Right lobe of liver (tissue), 6 donors: ENCODE data around the gene CDC25C. TPM values are rescaled to one million over a fixed set of nuclear protein-coding genes. Genes with fewer than 3 reads are reported as not detected.

Experiments
- ATAC-seq, 4 donors: fragments of 200-7000 bp; cut with Tn5 transposase; one replicate each; pipeline ENCODE4 v1.9.1; 2020; ENCODE audit warnings: mild to moderate bottlenecking in 4 of 4, moderate library complexity in 4 of 4
- DNase-seq, 3 donors: peaks; one replicate each; pipeline ENCODE4 v3.0.0-alpha.2; 2020
- H3K27ac ChIP-seq, 3 donors: fragments of 200-600 bp; one replicate each; pipeline ENCODE4 v1.8.0; 2022
- H3K27me3 ChIP-seq, 2 donors: fragments of 200-600 bp; one replicate each; pipeline ENCODE4 v1.8.0; 2022
- H3K36me3 ChIP-seq, 4 donors: fragments of 200-600 bp; sonication (generic) in 1 of 4; one replicate each; pipeline versions ENCODE4 v1.5.1 to v1.8.0; 2017 to 2022; ENCODE audit warnings: control low read depth in 1 of 4
- H3K4me1 ChIP-seq, 4 donors: fragments of 200-600 bp; sonication (generic) in 1 of 4; one replicate each; pipeline versions ENCODE4 v1.5.1 to v1.8.0; 2017 to 2022; ENCODE audit warnings: control low read depth in 1 of 4
- H3K4me3 ChIP-seq, 3 donors: fragments of 200-600 bp; one replicate each; pipeline ENCODE4 v1.8.0; 2022
- H3K9me3 ChIP-seq, 4 donors: fragments of 200-600 bp; sonication (generic) in 1 of 4; one replicate each; pipeline versions ENCODE4 v1.5.1 to v1.8.0; 2017 to 2022; ENCODE audit warnings: control low read depth in 1 of 4
- POLR2A ChIP-seq: fragments of 450-650 bp; IDR thresholded peaks from one replicate; pipeline ENCODE4 v1.6.1; 2017; ENCODE audit warnings: antibody characterized with exemption, mild to moderate bottlenecking
- WGBS: methylation state at CpG from one replicate; pipeline ENCODE4 v1.1.6; 2018; ENCODE audit warnings: low coverage, low lambda C conversion rate; ENCODE audit not compliant: insufficient coverage; ENCODE audit errors: missing lambda C conversion rate; 5-methylcytosine and 5-hydroxymethylcytosine counted together
- intact Hi-C, 2 donors: fragments of 100-400 bp; cut with DNase I; formaldehyde crosslinking; loops; one replicate each; pipeline versions ENCODE4 v1.11.2 to v1.14.1; 2022
- total RNA-seq, 6 experiments: library from RNA; depleted of rRNA in 2 of 6; stranded (reverse); fragments of >200 nt in 2 of 6; fragmentation: NEBNext Ultra II Directional in 3 of 6; extraction: Animal tissue kit (Norgen Biotek cat#: 25700) in 3 of 6; gene quantifications; one replicate each; pipeline versions ENCODE4 v1.1.0 to v1.2.4, GENCODE V29; 2016 to 2023
- TF ChIP-seq, protein P1 (sequence below), 4 donors: fragments of 200-600 bp in 3 of 4; fragments of 450-650 bp in 1 of 4; IDR thresholded peaks; one replicate each; pipeline versions ENCODE4 v1.5.1 to v1.8.0; 2016 to 2022; ENCODE audit warnings: antibody characterized with exemption in 4 of 4, mild to moderate bottlenecking in 2 of 4
- donor health status: DM: no; HTN: yes; CAD: no.
- donor health status: DM: no; HTN: no; CAD: no.
- donor health status: DM: no; HTN: no; CAD: no.
- donor health status: DM: no; HTN: yes; CAD: no.
- donor health status: DM: no; HTN: yes; CAD: no.

The CDC25C gene
- total RNA-seq, 6 experiments from 2014 or later: 0.18 to 0.43 (median 0.24) TPM; not detected in 3

DNA sequence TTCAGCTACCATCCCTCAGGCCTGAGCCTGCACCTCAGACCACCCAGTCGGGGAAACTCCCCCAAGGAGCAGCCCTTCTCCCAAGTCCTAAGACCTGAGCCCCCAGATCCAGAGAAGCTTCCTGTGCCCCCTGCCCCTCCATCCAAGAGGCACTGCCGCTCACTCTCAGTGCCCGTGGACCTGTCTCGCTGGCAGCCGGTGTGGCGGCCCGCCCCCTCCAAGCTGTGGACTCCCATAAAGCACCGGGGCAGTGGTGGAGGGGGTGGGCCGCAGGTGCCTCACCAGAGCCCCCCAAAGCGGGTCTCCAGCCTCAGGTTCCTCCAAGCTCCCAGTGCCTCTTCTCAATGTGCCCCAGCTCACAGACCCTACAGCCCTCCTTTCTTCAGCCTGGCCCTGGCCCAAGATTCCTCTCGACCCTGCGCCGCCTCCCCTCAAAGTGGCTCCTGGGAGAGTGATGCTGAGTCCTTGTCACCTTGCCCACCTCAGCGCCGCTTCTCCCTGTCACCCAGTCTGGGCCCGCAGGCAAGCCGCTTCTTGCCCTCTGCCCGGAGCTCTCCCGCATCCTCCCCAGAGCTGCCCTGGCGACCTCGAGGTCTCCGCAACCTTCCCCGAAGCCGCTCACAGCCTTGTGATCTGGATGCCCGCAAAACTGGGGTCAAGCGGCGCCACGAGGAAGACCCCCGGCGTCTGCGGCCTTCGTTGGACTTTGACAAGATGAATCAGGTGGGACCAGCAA is 13.5 kb upstream of the CDC25C start:
- no peaks in the 10 kb centered on the region for H3K9me3 ChIP-seq
- ATAC-seq (peak in 1 of 4 donors; percentile 35), DNase-seq (no peak)
- no peak overlapping the region for H3K4me3 ChIP-seq
- H3K27ac ChIP-seq: no peak overlapping the region
- no peaks in the 10 kb centered on the region for H3K27me3 ChIP-seq
- WGBS: 98% methylated on average over 19 of the region's 32 CpGs
- H3K36me3 ChIP-seq: peaks cover 0 to 60% (median 14%) of the 10 kb centered on the region in 4 donors
- peaks cover 0 to 1% (median 0%) of the 10 kb centered on the region in 4 donors for H3K4me1 ChIP-seq
- intact Hi-C loops: no loop called here
- no peak for TF ChIP-seq POLR2A
- TF ChIP-seq, protein P1, sequence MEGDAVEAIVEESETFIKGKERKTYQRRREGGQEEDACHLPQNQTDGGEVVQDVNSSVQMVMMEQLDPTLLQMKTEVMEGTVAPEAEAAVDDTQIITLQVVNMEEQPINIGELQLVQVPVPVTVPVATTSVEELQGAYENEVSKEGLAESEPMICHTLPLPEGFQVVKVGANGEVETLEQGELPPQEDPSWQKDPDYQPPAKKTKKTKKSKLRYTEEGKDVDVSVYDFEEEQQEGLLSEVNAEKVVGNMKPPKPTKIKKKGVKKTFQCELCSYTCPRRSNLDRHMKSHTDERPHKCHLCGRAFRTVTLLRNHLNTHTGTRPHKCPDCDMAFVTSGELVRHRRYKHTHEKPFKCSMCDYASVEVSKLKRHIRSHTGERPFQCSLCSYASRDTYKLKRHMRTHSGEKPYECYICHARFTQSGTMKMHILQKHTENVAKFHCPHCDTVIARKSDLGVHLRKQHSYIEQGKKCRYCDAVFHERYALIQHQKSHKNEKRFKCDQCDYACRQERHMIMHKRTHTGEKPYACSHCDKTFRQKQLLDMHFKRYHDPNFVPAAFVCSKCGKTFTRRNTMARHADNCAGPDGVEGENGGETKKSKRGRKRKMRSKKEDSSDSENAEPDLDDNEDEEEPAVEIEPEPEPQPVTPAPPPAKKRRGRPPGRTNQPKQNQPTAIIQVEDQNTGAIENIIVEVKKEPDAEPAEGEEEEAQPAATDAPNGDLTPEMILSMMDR (IDR thresholded peaks at IDR 0.05): no peak

DNA sequence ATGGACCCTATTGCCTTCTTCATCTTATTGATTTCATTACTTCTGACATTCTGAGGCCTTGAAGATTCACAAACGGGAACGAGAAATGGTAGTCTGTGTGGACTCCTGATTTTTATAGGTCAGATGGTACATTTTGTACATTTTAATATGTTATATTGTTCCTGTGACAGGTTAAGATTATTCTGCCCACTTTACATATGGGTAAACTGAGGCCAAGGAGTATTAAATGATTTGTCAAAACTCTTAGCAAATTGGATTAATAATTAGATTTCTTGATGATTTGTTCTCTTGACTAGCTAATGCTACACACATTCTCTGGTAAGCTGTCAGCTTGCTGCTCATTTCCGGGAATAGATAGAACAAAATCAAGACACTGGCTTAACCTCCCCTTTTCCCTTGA is 8.4 kb upstream of the CDC25C start:
- no peaks in the 10 kb centered on the region for H3K9me3 ChIP-seq
- H3K27me3 ChIP-seq: no peaks in the 10 kb centered on the region
- peaks cover 0 to 13% (median 4%) of the 10 kb centered on the region in 4 donors for H3K4me1 ChIP-seq
- WGBS: 94% methylated on average over 3 of the region's 3 CpGs
- H3K4me3 ChIP-seq: no peak overlapping the region
- DNase-seq (no peak), ATAC-seq (no peak)
- H3K36me3 ChIP-seq: peaks cover 0 to 36% (median 7%) of the 10 kb centered on the region in 4 donors
- TF ChIP-seq, protein P1 (IDR thresholded peaks at IDR 0.05): no peak
- no peak for TF ChIP-seq POLR2A
- no peak overlapping the region for H3K27ac ChIP-seq
- intact Hi-C loops: no loop called here

DNA sequence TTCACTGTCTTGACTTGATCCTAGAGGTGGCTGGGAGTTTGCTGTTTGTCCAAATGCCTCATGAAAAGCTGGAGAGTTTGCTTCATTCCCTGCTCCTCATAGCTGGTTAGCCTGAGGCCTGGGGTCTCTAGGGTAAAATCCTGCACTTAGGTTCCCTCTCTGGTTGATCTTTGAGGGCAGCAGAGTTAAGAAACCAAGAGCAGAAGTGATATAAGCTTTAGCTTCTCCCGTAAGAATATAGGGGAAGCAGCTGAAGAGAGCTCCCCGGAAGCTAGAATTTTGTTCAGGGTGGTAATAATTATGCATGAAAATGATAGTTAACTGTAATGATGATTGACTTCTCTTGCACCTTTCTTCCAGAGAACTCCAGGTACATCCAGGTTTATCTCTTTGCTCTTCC is 7.9 kb upstream of the CDC25C start:
- H3K4me1 ChIP-seq: peaks cover 0 to 13% (median 4%) of the 10 kb centered on the region in 4 donors
- no peaks in the 10 kb centered on the region for H3K27me3 ChIP-seq
- TF ChIP-seq POLR2A: no peak
- TF ChIP-seq, protein P1 (IDR thresholded peaks at IDR 0.05): no peak
- DNase-seq (no peak), ATAC-seq (no peak)
- WGBS: 50% methylated on average over 2 of the region's 2 CpGs
- H3K36me3 ChIP-seq: peaks cover 0 to 31% (median 5%) of the 10 kb centered on the region in 4 donors
- no peaks in the 10 kb centered on the region for H3K9me3 ChIP-seq
- peak overlapping the region in 2 of 3 donors; percentile 98 to 99 for H3K27ac ChIP-seq
- intact Hi-C loops: no loop called here
- H3K4me3 ChIP-seq: peak overlapping the region in 2 of 3 donors; percentile 68 to 84

DNA sequence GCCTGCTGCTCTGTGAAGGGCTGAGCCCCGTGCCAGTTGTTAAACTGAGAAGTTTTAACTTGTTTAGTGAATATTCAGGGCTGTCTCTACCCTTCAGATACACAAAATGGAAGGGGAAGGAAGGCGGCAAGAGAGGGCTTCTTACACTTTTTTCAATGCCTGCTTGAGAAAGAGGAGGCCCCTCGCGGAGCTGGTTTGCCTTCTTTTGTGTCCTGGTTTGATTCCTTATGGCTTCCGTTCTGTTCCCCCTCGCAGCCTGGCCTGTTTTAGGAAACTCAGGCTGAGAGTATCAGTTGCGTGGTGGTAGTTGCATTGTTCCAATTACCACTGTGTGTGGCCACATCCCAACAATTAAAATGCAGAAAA is 7.5 kb upstream of the CDC25C start:
- Histone ChIP-seq H3K36me3 (peaks cover 0 to 29% (median 5%) of the 10 kb centered on the region in 4 donors), H3K27ac (peak overlapping the region in 2 of 3 donors; percentile 98 to 99), H3K4me3 (peak overlapping the region; percentile 68 to 84 (median 81)), H3K9me3 (no peaks in the 10 kb centered on the region), H3K4me1 (peaks cover 0 to 13% (median 4%) of the 10 kb centered on the region in 4 donors), H3K27me3 (no peaks in the 10 kb centered on the region)
- ATAC-seq: no peak
- intact Hi-C loops: no loop called here
- DNase-seq: no peak
- TF ChIP-seq, protein P1 (IDR thresholded peaks at IDR 0.05): no peak
- TF ChIP-seq POLR2A: no peak
- 31% methylated on average over 7 of the region's 7 CpGs for WGBS
